Putamen (tissue), 1 donor: ENCODE results near the gene ELK3.

Source experiments
- DNase-seq: peaks from one replicate; pipeline ENCODE4 v3.0.0-alpha.2; 2016; ENCODE audit warnings: low spot score

The ELK3 gene

GRCh38 chr12:96258104-96258961 is 64.2 kb downstream of the ELK3 start:
- no peak for DNase-seq

GRCh38 chr12:96260231-96260630 is 66.1 kb downstream of the ELK3 start:
- DNase-seq = no peak

DNA sequence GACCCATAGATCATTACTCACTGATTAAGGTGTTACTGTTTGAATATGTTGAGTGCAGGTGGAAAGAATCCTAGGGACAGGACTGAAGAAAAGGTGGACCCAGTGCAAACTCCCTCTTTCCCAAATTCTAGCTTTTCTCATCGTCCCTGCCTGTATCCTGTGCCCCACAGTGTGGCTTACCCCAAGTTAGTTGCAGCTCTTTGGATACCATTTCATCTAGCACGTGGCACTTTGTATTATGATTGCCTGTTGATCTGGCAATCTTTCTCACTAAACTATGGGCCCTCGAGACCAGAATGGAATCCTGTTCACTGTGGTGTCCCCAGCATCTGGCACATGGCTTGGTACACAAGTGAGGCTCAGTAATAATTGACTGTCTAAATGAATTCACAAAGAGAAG is 66.5 kb downstream of the ELK3 start:
- DNase-seq = no peak

- DNase-seq = no peak
Measured at GRCh38 chr12:96261557-96261956, 67.4 kb downstream of the ELK3 start.

GRCh38 chr12:96263449-96263902 is 69.3 kb downstream of the ELK3 start:
- DNase-seq = no peak

- DNase-seq = no peak
Measured at GRCh38 chr12:96265400-96265799, 71.2 kb downstream of the ELK3 start.

- no peak for DNase-seq
Measured at GRCh38 chr12:96265836-96266235, 71.7 kb downstream of the ELK3 start.

DNA sequence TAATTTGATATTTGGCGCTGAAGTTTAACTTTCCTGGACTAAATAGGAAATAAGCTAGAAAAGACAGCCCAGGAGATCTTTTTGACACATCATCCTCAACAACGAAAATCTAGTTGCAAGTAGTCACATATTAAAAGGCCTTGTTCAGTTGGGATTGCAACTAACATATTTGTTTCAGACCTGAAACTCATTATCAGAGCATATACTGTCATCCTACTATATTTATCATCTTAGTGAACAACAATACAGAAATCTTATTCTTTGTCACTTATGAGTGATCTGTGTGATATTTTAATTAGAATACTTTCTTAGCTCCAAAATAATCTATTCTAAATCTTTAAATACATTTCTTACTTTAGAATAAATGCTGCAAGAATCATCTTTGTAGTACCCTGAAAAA is 72.1 kb downstream of the ELK3 start:
- DNase-seq = no peak

DNA sequence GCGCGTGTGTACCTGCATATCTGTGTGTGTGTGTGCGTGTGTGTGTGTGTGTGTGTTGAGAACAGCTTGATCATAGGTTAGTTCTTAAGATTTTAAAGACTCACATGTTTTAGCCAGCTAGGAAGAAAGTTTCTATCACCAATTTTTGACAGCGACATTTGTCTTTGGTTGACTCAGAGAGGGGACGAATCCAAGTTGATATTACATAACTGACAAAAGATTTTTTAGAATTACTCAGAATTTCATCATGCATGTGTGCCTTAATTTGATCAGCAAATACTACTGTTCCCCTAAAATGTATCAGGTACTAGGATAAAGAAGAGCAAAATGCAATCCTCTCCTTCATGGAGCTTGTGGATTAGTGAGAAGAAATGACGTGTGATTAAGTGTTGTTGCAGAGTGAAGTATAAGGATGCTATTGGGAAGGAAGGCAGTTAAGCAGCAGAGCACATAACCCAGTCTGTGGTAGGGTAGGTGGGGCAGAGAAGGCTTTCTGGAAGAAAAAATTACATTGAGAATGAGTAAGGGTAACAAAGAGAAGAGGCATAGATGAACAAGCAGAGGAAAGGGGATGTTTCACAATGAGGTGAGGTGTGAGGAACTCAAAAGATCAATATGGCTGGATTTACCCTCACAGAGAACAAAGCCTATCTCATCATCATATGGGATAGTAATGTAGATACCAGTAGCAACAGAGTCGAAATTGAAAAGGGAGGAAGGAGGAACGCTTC is 77.5 kb downstream of the ELK3 start:
- no peak for DNase-seq

- DNase-seq = no peak
Measured at GRCh38 chr12:96274331-96274730, 80.2 kb downstream of the ELK3 start.

- DNase-seq = no peak
Measured at GRCh38 chr12:96285158-96285557, 91.0 kb downstream of the ELK3 start.

GRCh38 chr12:96289067-96289466 is 94.9 kb downstream of the ELK3 start:
- no peak for DNase-seq

- DNase-seq = no peak
Measured at GRCh38 chr12:96293093-96293492, 98.9 kb downstream of the ELK3 start.

- DNase-seq = no peak
Measured at GRCh38 chr12:96294831-96295230, 100.7 kb downstream of the ELK3 start.

DNA sequence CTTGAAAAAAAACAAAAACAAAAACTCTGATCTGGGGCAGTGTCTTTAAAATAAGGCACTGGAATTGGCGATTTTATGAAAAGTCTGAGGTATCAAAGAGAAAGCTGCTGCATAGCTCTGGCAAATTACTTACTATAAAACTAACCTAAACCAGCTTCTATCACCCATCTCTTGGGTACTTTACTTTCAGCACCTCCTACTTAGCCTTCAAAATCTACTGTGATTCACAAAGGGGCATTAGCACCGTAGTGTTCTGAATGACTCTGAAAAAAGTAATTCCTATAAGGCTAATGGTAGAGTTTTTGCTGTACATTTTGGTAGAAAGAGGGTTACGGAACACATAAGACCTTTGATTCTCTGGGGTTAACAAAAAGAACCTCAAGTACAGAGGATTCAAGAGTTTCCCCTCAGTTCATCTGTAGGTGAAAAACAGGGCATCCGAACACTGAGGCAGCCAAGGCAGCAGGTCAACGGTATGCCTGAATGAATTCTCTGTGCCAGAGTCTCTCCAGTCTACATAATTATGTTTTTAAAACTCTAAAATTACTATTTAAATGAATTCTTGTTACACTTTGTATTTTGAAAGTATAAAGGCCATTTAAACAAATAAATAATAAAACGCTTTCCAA is 101.5 kb downstream of the ELK3 start:
- DNase-seq = no peak

DNA sequence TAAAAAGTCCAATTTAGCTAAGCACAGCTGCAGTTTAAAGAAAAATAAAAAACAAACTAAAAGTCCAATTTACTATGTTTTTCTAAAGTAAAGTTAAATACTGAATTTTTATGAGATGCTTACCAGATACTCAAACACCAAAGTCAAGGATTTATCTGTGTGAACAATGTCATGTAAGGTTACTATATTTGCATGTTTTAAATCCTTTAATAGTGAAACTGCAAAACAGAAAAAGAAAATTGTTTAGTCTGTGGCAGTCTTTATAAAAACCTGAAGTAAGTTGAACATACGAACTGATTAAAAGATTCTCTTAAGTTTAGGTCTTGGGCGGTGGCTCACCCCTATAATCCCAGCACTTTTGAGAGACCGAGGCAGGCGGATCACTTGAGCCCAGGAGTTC is 103.3 kb downstream of the ELK3 start:
- DNase-seq = no peak

- DNase-seq = no peak
Measured at GRCh38 chr12:96300064-96300463, 105.9 kb downstream of the ELK3 start.

GRCh38 chr12:96301732-96302131 is 107.6 kb downstream of the ELK3 start:
- no peak for DNase-seq

DNA sequence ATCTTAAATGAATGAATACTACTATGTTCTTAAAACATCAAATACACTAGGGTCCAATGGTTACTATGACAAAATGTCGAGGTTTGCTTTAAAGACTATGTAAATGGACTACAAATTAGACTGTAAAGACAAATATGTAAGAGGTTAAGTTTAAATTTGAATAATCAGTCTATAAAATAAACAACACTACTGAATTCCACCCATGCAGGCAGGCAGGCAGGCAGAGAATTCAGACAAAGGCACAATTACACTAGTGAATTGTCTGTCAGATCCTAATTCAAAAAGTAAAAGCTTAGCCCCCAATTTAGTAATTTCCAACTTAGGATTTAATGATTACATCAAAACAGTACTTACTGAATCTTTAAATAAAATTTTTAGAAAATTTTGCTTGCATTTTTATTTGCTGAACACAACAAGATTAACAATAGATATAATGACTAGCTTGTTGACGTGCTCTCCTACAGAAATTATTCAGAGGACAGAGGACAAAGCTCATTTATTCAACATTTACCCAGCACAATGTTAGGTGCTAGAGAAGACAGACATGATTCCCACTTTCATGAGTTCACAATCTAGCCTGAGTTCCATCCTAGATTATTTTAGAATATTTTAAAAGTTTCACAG is 108.6 kb downstream of the ELK3 start:
- peak; percentile 71 for DNase-seq

DNA sequence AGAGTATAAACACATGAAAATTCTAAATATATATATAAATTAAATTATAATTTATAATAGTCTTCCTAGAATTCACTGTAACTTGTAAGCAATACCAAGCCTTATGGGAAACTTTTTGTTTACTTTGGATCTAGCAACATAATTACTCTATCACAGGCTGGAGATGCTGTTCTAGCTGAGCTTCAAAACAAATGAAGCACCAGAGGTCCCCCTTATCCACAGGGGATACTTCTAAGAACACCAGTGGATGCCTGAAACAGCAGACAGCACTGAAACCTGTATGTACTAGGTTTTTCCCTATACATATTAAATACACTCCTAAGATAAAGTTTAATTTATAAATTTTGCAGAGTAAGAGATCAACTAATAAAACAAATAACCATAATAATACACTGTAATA is 109.5 kb downstream of the ELK3 start:
- DNase-seq = no peak

GRCh38 chr12:96305665-96306064 is 111.5 kb downstream of the ELK3 start:
- DNase-seq = no peak

DNA sequence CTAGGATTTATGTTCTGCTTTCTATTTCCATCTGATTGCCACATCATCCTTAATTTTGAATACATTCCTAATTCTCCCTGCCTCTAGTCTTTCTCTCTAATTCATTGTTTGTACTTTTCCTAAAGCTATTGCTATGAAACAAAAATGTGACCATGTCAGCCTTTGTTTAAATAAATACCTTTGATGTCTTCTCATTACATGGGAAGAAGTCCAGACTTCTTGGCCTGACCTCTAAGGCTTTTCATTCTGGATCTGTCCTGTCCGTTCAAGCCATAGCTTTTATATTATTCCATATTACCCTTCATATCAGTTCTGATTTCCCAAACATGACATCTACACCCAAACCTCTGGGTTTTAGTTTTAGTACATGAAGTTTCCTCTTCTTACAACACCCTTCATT is 114.7 kb downstream of the ELK3 start:
- DNase-seq = no peak
